ENCODE data around the gene CAST. TPM values are rescaled to one million over a fixed set of nuclear protein-coding genes. Genes with fewer than 3 reads are reported as not detected.

The CAST gene
- total RNA-seq, 4 donors from 2014 or later: 247 to 316 (median 259) TPM

- no peak for DNase-seq (ENCODE audit: low spot score in 2 of 2)
- Histone ChIP-seq H3K4me3 (no peak overlapping the region), H3K36me3 (peaks cover 0 to 15% (median 5%) of the 10 kb centered on the region in 3 donors), H3K27ac (peak overlapping the region in 1 of 4 donors; percentile 45), H3K4me1 (peaks cover 0 to 16% (median 4%) of the 10 kb centered on the region in 4 donors), H3K9me3 (no peaks in the 10 kb centered on the region), H3K27me3 (no peaks in the 10 kb centered on the region)
- WGBS, 2 donors: 58 to 64% methylated on average over 11 of the region's 11 CpGs
- TF ChIP-seq CTCF (IDR thresholded peaks at IDR 0.05): no peak
- no peak for TF ChIP-seq POLR2A (IDR thresholded peaks at IDR 0.05)
- TF ChIP-seq EP300 (IDR thresholded peaks at IDR 0.05): no peak
Measured at GRCh38 chr5:96680759-96681470, 18.7 kb downstream of the CAST start.

DNA sequence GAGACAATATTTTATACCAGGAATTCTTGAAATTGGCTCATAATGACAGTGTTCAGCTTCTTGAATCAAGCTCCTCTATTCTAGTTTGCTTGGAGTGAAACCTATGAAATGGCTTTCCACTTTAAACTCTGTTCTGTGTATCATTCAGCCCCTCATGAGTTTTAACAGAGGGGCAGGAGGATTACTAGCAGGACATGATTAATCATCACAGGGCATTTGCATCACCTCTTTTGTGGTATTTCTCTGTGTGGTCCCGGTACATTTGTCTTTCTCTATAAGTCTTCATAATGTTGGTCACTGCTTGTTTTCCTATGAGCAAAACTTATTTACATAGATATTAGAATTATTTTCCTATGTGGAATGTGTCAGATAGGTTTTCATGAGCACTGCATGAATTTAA, 21.2 kb downstream of the CAST start:
- H3K4me1 ChIP-seq: peaks cover 0 to 30% (median 4%) of the 10 kb centered on the region in 4 donors
- H3K9me3 ChIP-seq: no peaks in the 10 kb centered on the region
- no peak for DNase-seq (ENCODE audit: low spot score in 2 of 2)
- H3K27ac ChIP-seq: no peak overlapping the region
- no peak overlapping the region for H3K4me3 ChIP-seq
- TF ChIP-seq CTCF (IDR thresholded peaks at IDR 0.05) (no peak), POLR2A (IDR thresholded peaks at IDR 0.05) (no peak), EP300 (IDR thresholded peaks at IDR 0.05) (no peak)
- no peaks in the 10 kb centered on the region for H3K27me3 ChIP-seq
- WGBS, 2 donors: 84 to 85% methylated on average over 1 of the region's 1 CpG
- peaks cover 0 to 8% (median 0%) of the 10 kb centered on the region in 3 donors for H3K36me3 ChIP-seq

DNA sequence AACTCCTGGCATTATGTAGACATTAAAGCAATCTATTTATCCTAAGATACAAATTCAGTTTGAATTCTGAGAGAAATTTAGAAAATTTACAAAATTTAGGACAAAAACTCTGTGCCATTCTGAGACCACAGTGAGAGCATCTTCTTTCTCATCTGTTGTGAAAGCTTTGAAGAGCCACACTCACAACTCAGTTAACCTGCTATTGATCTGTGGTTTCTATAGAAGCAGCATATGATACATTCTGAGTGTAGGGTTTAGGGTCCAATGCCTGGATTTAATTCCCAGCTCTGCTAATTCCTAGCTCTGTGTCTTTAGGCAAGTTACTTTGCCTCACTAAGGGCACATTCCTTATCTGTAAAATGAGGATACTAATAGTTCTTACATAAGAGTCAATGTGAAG, 21.6 kb downstream of the CAST start:
- peaks cover 0 to 33% (median 4%) of the 10 kb centered on the region in 4 donors for H3K4me1 ChIP-seq
- peaks cover 0 to 5% (median 0%) of the 10 kb centered on the region in 3 donors for H3K36me3 ChIP-seq
- no peak for TF ChIP-seq EP300 (IDR thresholded peaks at IDR 0.05)
- H3K27ac ChIP-seq: no peak overlapping the region
- no peaks in the 10 kb centered on the region for H3K9me3 ChIP-seq
- H3K27me3 ChIP-seq: no peaks in the 10 kb centered on the region
- H3K4me3 ChIP-seq: no peak overlapping the region
- DNase-seq (ENCODE audit: low spot score in 2 of 2): no peak

DNA sequence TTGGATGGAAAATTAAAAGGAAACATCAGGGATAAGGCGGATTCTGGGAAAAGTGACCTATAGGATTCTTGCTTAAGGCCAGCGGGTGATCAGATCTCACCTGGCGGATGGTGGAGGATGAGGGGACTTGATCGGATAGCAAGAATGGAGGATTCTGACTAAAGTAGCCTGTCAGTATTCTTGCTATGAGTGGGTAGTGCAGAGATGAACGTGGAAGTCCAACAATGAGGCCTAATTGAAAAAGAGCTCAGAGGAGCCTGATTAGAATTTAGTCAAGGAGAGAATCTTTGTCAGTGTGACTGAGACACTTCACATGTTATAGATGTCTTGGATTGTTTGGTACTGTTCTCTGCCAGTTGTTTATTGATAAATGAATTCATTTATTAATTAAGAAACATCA, 24.9 kb downstream of the CAST start:
- H3K27ac ChIP-seq: no peak overlapping the region
- 84 to 89% methylated on average over 5 of the region's 5 CpGs for WGBS, 2 donors
- no peak for DNase-seq (ENCODE audit: low spot score in 2 of 2)

GRCh38 chr5:96687812-96688453, 25.8 kb downstream of the CAST start:
- TF ChIP-seq POLR2A (IDR thresholded peaks at IDR 0.05) (no peak), CTCF (IDR thresholded peaks at IDR 0.05) (peak in 4 of 5 experiments; percentile 29 to 50 (median 38)), EP300 (IDR thresholded peaks at IDR 0.05) (no peak)
- no peaks in the 10 kb centered on the region for H3K9me3 ChIP-seq
- peaks cover 0 to 40% (median 4%) of the 10 kb centered on the region in 4 donors for H3K4me1 ChIP-seq
- H3K36me3 ChIP-seq: peaks cover 0 to 5% (median 0%) of the 10 kb centered on the region in 3 donors
- peak overlapping the region in 1 of 4 donors; percentile 26 for H3K27ac ChIP-seq
- no peaks in the 10 kb centered on the region for H3K27me3 ChIP-seq
- no peak for DNase-seq (ENCODE audit: low spot score in 2 of 2)
- no peak overlapping the region for H3K4me3 ChIP-seq
- 52 to 56% methylated on average over 5 of the region's 5 CpGs for WGBS, 2 donors

More for the DNA sequence above, 24.9 kb downstream of the CAST start:
- Histone ChIP-seq H3K4me1 (peaks cover 0 to 37% (median 4%) of the 10 kb centered on the region in 4 donors), H3K36me3 (peaks cover 0 to 5% (median 0%) of the 10 kb centered on the region in 3 donors), H3K4me3 (no peak overlapping the region), H3K27me3 (no peaks in the 10 kb centered on the region), H3K9me3 (no peaks in the 10 kb centered on the region)
- no peak for TF ChIP-seq EP300 (IDR thresholded peaks at IDR 0.05)
- TF ChIP-seq POLR2A (IDR thresholded peaks at IDR 0.05): no peak
- no peak for TF ChIP-seq CTCF (IDR thresholded peaks at IDR 0.05)

Data from tibial nerve (tissue), 4 donors.